ENCODE results near the gene RBFOX2.
"Not testable (repeated sequence)": the region's sequence is repeated elsewhere in the genome, so short reads cannot be mapped to it uniquely, and the experiment has no call there.

Gene RBFOX2

DNA sequence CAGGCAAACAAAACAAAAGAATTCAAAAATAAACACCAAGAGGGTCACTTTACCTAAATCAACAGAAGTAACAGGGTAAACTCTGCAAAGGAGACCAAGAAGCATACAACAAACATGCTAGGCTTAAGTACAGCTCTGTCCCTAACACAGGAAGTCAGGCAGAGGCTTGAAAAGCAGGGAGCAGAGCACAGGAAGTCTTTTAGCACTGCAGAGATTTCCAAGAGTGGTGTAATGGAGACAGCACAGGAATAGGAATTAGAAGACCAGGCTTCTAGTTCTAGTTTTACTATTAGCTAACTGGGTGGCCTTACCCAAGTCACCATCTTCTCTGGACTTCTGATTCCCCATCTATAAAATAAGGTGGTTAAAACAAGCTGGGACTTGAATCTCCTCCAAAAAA, 1.9 kb downstream of the RBFOX2 start:
- no peak for DNase-seq (ENCODE audit: low read depth)
- H3K4me3 ChIP-seq (ENCODE audit: low read depth, low read length) = no peak overlapping the region
- TF ChIP-seq, protein P1, sequence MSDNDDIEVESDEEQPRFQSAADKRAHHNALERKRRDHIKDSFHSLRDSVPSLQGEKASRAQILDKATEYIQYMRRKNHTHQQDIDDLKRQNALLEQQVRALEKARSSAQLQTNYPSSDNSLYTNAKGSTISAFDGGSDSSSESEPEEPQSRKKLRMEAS (IDR thresholded peaks at IDR 0.05; ENCODE audit: low read depth, low read length) = no peak
- TF ChIP-seq, protein P2, sequence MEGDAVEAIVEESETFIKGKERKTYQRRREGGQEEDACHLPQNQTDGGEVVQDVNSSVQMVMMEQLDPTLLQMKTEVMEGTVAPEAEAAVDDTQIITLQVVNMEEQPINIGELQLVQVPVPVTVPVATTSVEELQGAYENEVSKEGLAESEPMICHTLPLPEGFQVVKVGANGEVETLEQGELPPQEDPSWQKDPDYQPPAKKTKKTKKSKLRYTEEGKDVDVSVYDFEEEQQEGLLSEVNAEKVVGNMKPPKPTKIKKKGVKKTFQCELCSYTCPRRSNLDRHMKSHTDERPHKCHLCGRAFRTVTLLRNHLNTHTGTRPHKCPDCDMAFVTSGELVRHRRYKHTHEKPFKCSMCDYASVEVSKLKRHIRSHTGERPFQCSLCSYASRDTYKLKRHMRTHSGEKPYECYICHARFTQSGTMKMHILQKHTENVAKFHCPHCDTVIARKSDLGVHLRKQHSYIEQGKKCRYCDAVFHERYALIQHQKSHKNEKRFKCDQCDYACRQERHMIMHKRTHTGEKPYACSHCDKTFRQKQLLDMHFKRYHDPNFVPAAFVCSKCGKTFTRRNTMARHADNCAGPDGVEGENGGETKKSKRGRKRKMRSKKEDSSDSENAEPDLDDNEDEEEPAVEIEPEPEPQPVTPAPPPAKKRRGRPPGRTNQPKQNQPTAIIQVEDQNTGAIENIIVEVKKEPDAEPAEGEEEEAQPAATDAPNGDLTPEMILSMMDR (IDR thresholded peaks at IDR 0.05; ENCODE audit: low read depth, low read length) = no peak
- TF ChIP-seq MYC (IDR thresholded peaks at IDR 0.05; ENCODE audit: low read depth, low read length) (no peak), POLR2A (IDR thresholded peaks at IDR 0.05; ENCODE audit: extremely low read depth, insufficient read length) (no peak)

DNA sequence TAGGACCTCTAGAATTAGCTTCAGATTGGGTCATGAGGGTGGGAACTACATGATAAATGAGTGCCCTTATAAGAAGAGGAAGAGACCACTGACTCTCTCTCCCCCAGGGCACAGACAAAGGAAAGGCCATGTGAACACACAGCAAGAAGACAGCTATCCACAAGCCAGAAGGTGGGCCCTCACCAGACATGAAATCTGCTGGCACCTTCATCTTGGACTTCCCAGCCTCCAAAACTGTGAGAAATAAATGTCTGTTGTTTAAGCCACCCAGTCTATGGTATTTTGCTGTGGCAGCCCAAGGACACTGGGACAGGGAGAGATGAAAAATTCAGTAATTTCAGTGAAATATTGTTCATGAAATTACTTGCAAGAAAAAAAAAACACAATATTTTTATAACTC, 5.9 kb downstream of the RBFOX2 start:
- no peak overlapping the region for H3K4me3 ChIP-seq (ENCODE audit: low read depth, low read length)
- TF ChIP-seq, protein P1 (IDR thresholded peaks at IDR 0.05; ENCODE audit: low read depth, low read length) = no peak
- TF ChIP-seq, protein P2 (IDR thresholded peaks at IDR 0.05; ENCODE audit: low read depth, low read length) = no peak
- TF ChIP-seq MYC (IDR thresholded peaks at IDR 0.05; ENCODE audit: low read depth, low read length) = no peak
- no peak for TF ChIP-seq POLR2A (IDR thresholded peaks at IDR 0.05; ENCODE audit: extremely low read depth, insufficient read length)
- DNase-seq (ENCODE audit: low read depth) = no peak

DNA sequence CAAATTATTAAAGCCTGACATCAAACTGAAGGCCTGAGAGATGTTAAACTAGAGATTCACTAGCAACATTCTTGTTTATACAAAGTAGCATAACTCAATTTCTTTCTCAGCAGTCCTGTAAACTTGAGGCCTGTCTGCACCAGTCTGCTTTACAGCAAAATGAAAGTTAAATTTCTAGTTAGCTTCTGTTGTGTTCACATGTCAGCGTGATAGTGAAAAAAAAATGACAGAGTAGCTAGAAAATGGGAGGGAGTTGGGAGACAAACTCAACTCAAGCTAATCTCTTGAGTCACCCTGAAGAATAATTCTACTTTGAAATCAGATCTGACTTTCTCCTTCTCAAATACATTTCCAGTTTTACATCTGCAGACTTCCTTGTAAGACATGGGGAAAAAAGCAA, 6.5 kb downstream of the RBFOX2 start:
- H3K4me3 ChIP-seq (ENCODE audit: low read depth, low read length) = no peak overlapping the region
- TF ChIP-seq POLR2A (IDR thresholded peaks at IDR 0.05; ENCODE audit: extremely low read depth, insufficient read length) = no peak
- TF ChIP-seq, protein P2 (IDR thresholded peaks at IDR 0.05; ENCODE audit: low read depth, low read length) = no peak
- no peak for TF ChIP-seq MYC (IDR thresholded peaks at IDR 0.05; ENCODE audit: low read depth, low read length)
- TF ChIP-seq, protein P1 (IDR thresholded peaks at IDR 0.05; ENCODE audit: low read depth, low read length) = no peak
- no peak for DNase-seq (ENCODE audit: low read depth)

DNA sequence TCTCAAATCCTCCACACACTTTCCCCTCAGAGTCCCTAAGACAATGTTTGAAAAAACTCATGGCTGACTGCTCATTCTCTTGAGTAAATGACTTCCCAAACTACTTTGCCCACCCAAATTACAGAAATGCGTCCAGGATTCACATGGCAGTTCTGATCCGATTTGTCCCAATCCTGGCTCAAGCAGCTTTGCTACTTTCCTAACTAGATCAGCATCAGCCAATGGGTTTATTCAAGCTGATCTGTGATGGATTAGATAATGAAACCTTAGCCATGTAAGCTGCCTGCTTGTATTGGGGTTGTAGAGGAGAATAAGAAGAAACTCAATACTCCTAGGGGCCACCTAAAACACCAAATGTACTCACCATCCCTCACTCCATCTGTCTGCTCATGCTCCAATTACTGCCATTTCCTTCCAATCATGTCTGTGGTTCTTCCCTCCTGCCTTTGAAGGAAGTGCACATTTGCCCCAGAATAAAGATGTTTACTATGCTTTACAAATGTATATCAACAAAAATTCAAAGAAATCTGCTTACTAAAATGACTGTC, 6.9 kb downstream of the RBFOX2 start:
- no peak overlapping the region for H3K4me3 ChIP-seq (ENCODE audit: low read depth, low read length)
- TF ChIP-seq POLR2A (IDR thresholded peaks at IDR 0.05; ENCODE audit: extremely low read depth, insufficient read length) = no peak
- TF ChIP-seq MYC (IDR thresholded peaks at IDR 0.05; ENCODE audit: low read depth, low read length) = no peak
- TF ChIP-seq, protein P1 (IDR thresholded peaks at IDR 0.05; ENCODE audit: low read depth, low read length) = no peak
- TF ChIP-seq, protein P2 (IDR thresholded peaks at IDR 0.05; ENCODE audit: low read depth, low read length) = no peak
- no peak for DNase-seq (ENCODE audit: low read depth)

DNA sequence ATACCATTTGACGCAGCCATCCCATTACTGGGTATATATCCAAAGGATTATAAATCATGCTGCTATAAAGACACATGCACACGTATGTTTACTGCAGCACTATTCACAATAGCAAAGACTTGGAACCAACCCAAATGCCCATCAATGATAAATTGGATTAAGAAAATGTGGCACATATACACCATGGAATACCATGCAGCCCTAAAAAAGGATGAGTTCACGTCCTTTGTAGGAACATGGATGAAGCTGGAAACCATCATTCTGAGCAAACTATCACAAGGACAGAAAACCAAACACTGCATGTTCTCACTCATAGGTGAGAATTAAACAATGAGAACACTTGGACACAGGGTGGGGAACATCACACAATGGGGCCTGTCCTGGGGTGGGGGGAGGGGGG, 7.8 kb downstream of the RBFOX2 start:
- DNase-seq (ENCODE audit: low read depth); H3K4me3 ChIP-seq (ENCODE audit: low read depth, low read length): not testable (repeated sequence)

DNA sequence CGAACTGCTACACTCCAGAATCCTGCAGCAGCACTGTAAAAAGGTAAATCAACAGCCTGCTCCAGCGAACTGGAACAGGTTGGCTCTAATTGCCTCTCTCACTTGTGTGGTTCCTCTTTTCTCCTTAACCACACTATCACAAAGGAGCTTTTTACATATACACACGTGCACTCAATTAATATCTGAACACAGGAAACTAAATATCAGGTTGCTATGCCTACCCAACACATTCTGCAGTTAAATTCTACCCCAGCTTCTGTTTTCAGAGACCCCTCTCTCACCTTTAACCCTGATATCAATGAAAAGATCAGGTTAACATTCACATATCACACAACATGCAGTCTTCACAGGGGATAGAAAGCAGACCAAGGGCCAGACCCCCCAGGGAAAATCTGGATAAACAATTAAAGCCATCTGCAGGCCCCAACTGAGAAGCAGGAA, 11.0 kb downstream of the RBFOX2 start:
- no peak overlapping the region for H3K4me3 ChIP-seq (ENCODE audit: low read depth, low read length)
- DNase-seq (ENCODE audit: low read depth) = peak; percentile 51
- TF ChIP-seq, protein P2 (IDR thresholded peaks at IDR 0.05; ENCODE audit: low read depth, low read length) = no peak
- TF ChIP-seq POLR2A (IDR thresholded peaks at IDR 0.05; ENCODE audit: extremely low read depth, insufficient read length) = no peak
- TF ChIP-seq MYC (IDR thresholded peaks at IDR 0.05; ENCODE audit: low read depth, low read length) = no peak
- TF ChIP-seq, protein P1 (IDR thresholded peaks at IDR 0.05; ENCODE audit: low read depth, low read length) = no peak
